Measurements from ENCODE around the gene RNF220.

The RNF220 gene

GRCh38 chr1:44630116-44630515 is 225.1 kb downstream of the RNF220 start:
- TF ChIP-seq, protein P1, sequence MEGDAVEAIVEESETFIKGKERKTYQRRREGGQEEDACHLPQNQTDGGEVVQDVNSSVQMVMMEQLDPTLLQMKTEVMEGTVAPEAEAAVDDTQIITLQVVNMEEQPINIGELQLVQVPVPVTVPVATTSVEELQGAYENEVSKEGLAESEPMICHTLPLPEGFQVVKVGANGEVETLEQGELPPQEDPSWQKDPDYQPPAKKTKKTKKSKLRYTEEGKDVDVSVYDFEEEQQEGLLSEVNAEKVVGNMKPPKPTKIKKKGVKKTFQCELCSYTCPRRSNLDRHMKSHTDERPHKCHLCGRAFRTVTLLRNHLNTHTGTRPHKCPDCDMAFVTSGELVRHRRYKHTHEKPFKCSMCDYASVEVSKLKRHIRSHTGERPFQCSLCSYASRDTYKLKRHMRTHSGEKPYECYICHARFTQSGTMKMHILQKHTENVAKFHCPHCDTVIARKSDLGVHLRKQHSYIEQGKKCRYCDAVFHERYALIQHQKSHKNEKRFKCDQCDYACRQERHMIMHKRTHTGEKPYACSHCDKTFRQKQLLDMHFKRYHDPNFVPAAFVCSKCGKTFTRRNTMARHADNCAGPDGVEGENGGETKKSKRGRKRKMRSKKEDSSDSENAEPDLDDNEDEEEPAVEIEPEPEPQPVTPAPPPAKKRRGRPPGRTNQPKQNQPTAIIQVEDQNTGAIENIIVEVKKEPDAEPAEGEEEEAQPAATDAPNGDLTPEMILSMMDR (IDR thresholded peaks at IDR 0.05; ENCODE audit: low read depth, low read length, missing control alignments) = no peak
- no peak for DNase-seq (ENCODE audit: extremely low read depth, low read depth)

DNA sequence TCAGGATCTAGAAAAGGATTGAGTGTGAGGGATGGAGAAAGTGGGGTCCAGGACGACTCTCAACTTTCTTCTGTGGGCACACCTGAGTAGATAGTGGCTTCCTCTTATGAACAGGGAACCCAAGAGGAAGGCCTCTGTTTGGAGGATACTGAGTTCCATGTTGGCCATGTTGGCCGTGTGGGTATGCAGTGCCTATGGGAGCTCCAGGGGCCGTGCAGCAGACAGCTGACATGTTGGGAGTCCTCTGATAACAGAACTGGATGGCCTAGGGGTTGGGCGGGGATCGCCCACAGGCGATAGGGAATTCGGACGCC is 226.2 kb downstream of the RNF220 start:
- peak overlapping the region; percentile 60 for H3K4me3 ChIP-seq (replicated peaks; ENCODE audit: low read depth, low read length)
- TF ChIP-seq, protein P1 (IDR thresholded peaks at IDR 0.05; ENCODE audit: low read depth, low read length, missing control alignments) = no peak
- no peak for DNase-seq (ENCODE audit: extremely low read depth, low read depth)

More at GRCh38 chr1:44630116-44630515, 225.1 kb downstream of the RNF220 start:
- H3K4me3 ChIP-seq (replicated peaks; ENCODE audit: low read depth, low read length) = no peak overlapping the region

GRCh38 chr1:44631647-44632539 is 226.8 kb downstream of the RNF220 start:
- TF ChIP-seq, protein P1 (IDR thresholded peaks at IDR 0.05; ENCODE audit: low read depth, low read length, missing control alignments) = no peak
- H3K4me3 ChIP-seq (replicated peaks; ENCODE audit: low read depth, low read length) = peak overlapping the region; percentile 60
- DNase-seq (ENCODE audit: extremely low read depth, low read depth) = peak; percentile 58

GRCh38 chr1:44632598-44632997 is 227.5 kb downstream of the RNF220 start:
- H3K4me3 ChIP-seq (replicated peaks; ENCODE audit: low read depth, low read length) = peak overlapping the region; percentile 60
- DNase-seq (ENCODE audit: extremely low read depth, low read depth) = no peak
- TF ChIP-seq, protein P1 (IDR thresholded peaks at IDR 0.05; ENCODE audit: low read depth, low read length, missing control alignments) = no peak

DNA sequence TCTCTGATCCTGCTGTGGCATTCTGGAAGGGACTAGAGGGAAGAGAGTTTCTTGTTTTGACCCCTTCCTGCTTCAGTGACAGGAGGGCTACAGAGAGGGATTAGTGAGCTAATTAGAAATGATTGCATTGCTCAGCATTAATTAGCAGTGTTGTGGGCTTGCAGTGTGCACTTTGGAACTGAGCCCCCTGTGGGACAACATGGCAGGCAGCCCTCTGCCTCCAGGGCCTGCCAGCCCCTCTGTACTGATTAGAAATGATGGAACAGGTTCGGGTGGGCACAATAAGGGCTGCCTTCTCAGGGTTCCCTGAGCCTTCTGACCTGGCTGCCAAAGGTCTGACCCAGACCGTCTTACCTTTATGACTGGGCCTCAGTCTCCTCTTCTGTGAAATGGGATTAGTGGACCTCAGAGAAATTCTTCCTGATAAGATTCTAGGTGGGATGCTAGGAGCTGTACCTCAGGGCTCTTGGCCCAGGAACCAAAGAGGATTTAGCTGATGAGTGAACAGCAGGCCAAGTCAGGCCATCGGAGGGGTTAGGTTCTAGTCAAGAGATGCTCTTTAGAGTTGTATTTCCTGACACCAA is 229.6 kb downstream of the RNF220 start:
- H3K4me3 ChIP-seq (replicated peaks; ENCODE audit: low read depth, low read length) = no peak overlapping the region
- no peak for DNase-seq (ENCODE audit: extremely low read depth, low read depth)
- TF ChIP-seq, protein P1 (IDR thresholded peaks at IDR 0.05; ENCODE audit: low read depth, low read length, missing control alignments) = no peak

DNA sequence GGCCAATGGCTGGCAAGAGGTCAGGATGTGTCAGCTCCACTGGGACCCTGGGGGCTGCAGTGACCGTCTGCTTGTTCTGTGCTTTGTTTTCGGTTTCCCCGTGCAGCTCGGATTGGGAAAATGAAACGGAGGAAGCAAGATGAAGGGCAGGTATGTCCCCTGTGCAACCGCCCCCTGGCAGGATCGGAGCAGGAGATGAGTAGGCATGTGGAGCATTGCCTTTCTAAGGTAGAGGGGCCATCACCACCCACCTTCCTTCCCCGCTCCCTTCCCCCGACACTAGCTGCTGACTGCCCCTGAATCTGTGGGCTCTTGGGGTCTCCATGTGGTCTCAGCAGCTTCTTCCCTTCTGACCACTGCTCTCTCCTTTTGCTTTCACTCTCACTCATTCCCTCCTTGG is 230.4 kb downstream of the RNF220 start:
- DNase-seq (ENCODE audit: extremely low read depth, low read depth) = no peak
- TF ChIP-seq, protein P1 (IDR thresholded peaks at IDR 0.05; ENCODE audit: low read depth, low read length, missing control alignments) = no peak

More for the DNA sequence above, 230.4 kb downstream of the RNF220 start:
- no peak overlapping the region for H3K4me3 ChIP-seq (replicated peaks; ENCODE audit: low read depth, low read length)

Data from HFF-Myc (cell line).